ENCODE results near the gene CAPRIN1.
A peak's percentile ranks its signal among the peaks of the same experiment; 100 is the strongest.
"Not testable (repeated sequence)": the region's sequence is repeated elsewhere in the genome, so short reads cannot be mapped to it uniquely, and the experiment has no call there.

The CAPRIN1 gene

DNA sequence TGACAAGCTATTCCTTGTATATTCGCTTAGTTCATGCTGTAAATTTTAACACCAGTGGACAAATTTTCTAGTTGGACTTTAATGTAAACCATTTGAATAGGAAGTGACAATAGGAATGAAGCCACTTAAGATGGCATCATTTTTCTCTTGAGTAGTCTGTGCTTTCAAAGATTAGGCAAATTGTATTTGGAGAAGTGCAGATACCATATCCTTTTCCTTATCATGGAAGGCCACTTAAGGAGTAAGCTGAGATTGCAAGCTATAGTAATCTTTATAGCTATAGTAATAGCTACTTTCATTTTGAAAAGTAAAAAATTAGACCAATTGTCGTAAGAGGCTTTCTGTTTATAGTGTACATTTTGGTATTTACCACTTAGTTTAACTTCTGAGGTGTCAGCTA lies 12.8 kb downstream of the CAPRIN1 start:
- Histone ChIP-seq H4K20me1 (ENCODE audit: insufficient read depth, low read length, poor library complexity, severe bottlenecking) (peaks cover 96% of the 10 kb centered on the region), H3K4me3 (ENCODE audit: low read length, poor library complexity, severe bottlenecking) (peak overlapping the region; percentile 37), H2AFZ (ENCODE audit: low read length) (no peak overlapping the region), H3K9me3 (ENCODE audit: insufficient read depth, low read depth, low read length) (no peaks in the 10 kb centered on the region), H3K4me1 (ENCODE audit: insufficient read depth, low read length, poor library complexity, severe bottlenecking) (peaks cover 50% of the 10 kb centered on the region), H3K27me3 (ENCODE audit: insufficient read depth, low read length, poor library complexity, severe bottlenecking) (no peaks in the 10 kb centered on the region), H3F3A (ENCODE audit: low read depth) (no peaks in the 10 kb centered on the region), H3K9ac (ENCODE audit: low read depth, low read length, poor library complexity, severe bottlenecking) (no peak overlapping the region), H3K79me2 (ENCODE audit: insufficient read depth, low read length) (peaks cover 100% of the 10 kb centered on the region), H3K9me2 (replicated peaks; ENCODE audit: low read depth, low read length) (no peaks in the 10 kb centered on the region), H3K36me3 (ENCODE audit: insufficient read depth, low read length) (peaks cover 70% of the 10 kb centered on the region), H3K4me2 (ENCODE audit: low read depth, low read length, poor library complexity, severe bottlenecking) (peak overlapping the region; percentile 55)
- TF ChIP-seq EZH2phosphoT487 (IDR thresholded peaks at IDR 0.05; ENCODE audit: borderline replicate concordance), result no peak
- TF ChIP-seq, protein P1, sequence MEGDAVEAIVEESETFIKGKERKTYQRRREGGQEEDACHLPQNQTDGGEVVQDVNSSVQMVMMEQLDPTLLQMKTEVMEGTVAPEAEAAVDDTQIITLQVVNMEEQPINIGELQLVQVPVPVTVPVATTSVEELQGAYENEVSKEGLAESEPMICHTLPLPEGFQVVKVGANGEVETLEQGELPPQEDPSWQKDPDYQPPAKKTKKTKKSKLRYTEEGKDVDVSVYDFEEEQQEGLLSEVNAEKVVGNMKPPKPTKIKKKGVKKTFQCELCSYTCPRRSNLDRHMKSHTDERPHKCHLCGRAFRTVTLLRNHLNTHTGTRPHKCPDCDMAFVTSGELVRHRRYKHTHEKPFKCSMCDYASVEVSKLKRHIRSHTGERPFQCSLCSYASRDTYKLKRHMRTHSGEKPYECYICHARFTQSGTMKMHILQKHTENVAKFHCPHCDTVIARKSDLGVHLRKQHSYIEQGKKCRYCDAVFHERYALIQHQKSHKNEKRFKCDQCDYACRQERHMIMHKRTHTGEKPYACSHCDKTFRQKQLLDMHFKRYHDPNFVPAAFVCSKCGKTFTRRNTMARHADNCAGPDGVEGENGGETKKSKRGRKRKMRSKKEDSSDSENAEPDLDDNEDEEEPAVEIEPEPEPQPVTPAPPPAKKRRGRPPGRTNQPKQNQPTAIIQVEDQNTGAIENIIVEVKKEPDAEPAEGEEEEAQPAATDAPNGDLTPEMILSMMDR (conservative IDR thresholded peaks at IDR 0.05; ENCODE audit: low read length), result no peak

DNA sequence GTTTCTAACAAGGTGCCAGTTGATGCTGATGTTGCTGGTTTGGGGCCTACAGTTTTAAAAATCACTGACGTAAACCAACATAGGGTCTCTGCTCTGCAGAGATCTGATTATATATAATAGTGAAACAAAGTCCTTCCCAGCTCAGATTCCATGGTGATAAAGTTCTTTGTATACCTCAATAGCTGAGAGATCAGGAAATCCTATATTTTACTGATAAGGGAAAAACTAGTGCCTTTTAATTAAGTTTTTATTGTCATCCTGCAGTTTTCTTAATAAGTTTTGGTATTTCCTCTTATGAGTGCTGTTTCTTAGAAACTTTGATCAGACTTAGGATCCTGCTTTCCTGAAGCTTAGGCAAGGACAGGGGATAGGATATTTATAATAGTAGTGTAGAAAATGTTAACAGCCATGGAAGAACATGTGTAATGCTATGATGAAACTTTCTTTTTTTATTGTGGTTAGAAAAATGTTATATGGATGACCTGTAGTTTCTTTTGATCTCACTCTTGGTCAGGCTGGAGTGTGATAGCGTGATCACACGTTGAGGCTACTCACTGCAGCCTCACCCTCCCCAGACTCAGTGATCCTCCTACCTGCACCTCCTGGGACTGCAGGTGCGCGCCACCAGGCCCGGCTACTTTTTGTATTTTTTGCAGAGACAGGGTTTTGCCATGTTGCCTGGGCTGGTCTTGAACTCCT lies 14.1 kb downstream of the CAPRIN1 start:
- H3K4me1 ChIP-seq (ENCODE audit: insufficient read depth, low read length, poor library complexity, severe bottlenecking), result peaks cover 44% of the 10 kb centered on the region
- H3K9me2 ChIP-seq (replicated peaks; ENCODE audit: low read depth, low read length), result no peaks in the 10 kb centered on the region
- no peak overlapping the region for H3K4me3 ChIP-seq (ENCODE audit: low read length, poor library complexity, severe bottlenecking)
- peaks cover 96% of the 10 kb centered on the region for H4K20me1 ChIP-seq (ENCODE audit: insufficient read depth, low read length, poor library complexity, severe bottlenecking)
- no peak overlapping the region for H3K9ac ChIP-seq (ENCODE audit: low read depth, low read length, poor library complexity, severe bottlenecking)
- H3K79me2 ChIP-seq (ENCODE audit: insufficient read depth, low read length), result peaks cover 100% of the 10 kb centered on the region
- H3K27me3 ChIP-seq (ENCODE audit: insufficient read depth, low read length, poor library complexity, severe bottlenecking), result no peaks in the 10 kb centered on the region
- H2AFZ ChIP-seq (ENCODE audit: low read length), result no peak overlapping the region
- TF ChIP-seq, protein P1 (conservative IDR thresholded peaks at IDR 0.05; ENCODE audit: low read length), result no peak
- TF ChIP-seq EZH2phosphoT487 (IDR thresholded peaks at IDR 0.05; ENCODE audit: borderline replicate concordance), result no peak
- no peaks in the 10 kb centered on the region for H3K9me3 ChIP-seq (ENCODE audit: insufficient read depth, low read depth, low read length)
- H3K36me3 ChIP-seq (ENCODE audit: insufficient read depth, low read length), result peaks cover 73% of the 10 kb centered on the region
- peak overlapping the region; percentile 41 for H3K4me2 ChIP-seq (ENCODE audit: low read depth, low read length, poor library complexity, severe bottlenecking)
- no peaks in the 10 kb centered on the region for H3F3A ChIP-seq (ENCODE audit: low read depth)

DNA sequence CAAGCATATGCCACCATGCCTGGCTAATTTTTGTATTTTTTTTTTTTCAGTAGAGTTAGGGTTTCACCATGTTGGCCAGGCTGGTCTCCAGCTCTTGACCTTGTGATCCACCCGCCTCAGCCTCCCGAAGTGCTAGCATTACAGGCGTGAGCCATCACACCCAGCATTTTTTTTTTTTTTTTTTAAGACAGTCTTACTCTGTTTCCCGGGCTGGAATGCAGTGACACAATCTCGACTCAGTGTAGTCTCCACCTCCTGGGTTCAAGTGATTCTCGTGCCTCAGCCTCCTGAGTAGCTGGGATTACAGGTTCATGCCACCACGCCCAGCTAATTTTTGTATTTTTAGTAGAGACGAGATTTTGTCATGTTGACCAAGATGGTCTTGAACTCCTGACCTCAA lies 15.2 kb downstream of the CAPRIN1 start:
- Histone ChIP-seq H3K79me2 (ENCODE audit: insufficient read depth, low read length) (peaks cover 100% of the 10 kb centered on the region), H3K4me2 (ENCODE audit: low read depth, low read length, poor library complexity, severe bottlenecking) (peak overlapping the region; percentile 12), H3K4me1 (ENCODE audit: insufficient read depth, low read length, poor library complexity, severe bottlenecking) (peaks cover 41% of the 10 kb centered on the region), H3K36me3 (ENCODE audit: insufficient read depth, low read length) (peaks cover 73% of the 10 kb centered on the region), H4K20me1 (ENCODE audit: insufficient read depth, low read length, poor library complexity, severe bottlenecking) (peaks cover 96% of the 10 kb centered on the region)
- H3K9me3 ChIP-seq (ENCODE audit: insufficient read depth, low read depth, low read length); H3F3A ChIP-seq (ENCODE audit: low read depth); H3K27me3 ChIP-seq (ENCODE audit: insufficient read depth, low read length, poor library complexity, severe bottlenecking); H2AFZ ChIP-seq (ENCODE audit: low read length); H3K9ac ChIP-seq (ENCODE audit: low read depth, low read length, poor library complexity, severe bottlenecking); H3K9me2 ChIP-seq (replicated peaks; ENCODE audit: low read depth, low read length); H3K4me3 ChIP-seq (ENCODE audit: low read length, poor library complexity, severe bottlenecking): not testable (repeated sequence)
